Adrenal gland (tissue), 12 donors: Measurements from ENCODE around the gene ATP4B. TPM values are rescaled to one million over a fixed set of nuclear protein-coding genes. Genes with fewer than 3 reads are reported as not detected.

Experiments used
- DNase-seq, 7 donors: peaks; one replicate each; pipeline ENCODE4 v3.0.0-alpha.2; 2019 to 2020
- H3K27ac ChIP-seq, 5 donors: fragments of 200-600 bp; sonication (generic) in 4 of 5; 1 replicate in 3 of 5; 2 replicates in 2 of 5; pipeline versions ENCODE4 v1.5.1 to v1.8.0; 2016 to 2020; ENCODE audit warnings: mild to moderate bottlenecking in 1 of 5
- H3K27me3 ChIP-seq: fragments of 200-600 bp; 2 replicates; pipeline ENCODE4 v1.8.0; 2021
- H3K36me3 ChIP-seq, 2 donors: fragments of 200-600 bp; replicated peaks in 1 of 2; 1 replicate in 1 of 2; 2 replicates in 1 of 2; pipeline versions ENCODE4 v1.5.1 to v1.8.0; 2018 to 2022
- H3K4me1 ChIP-seq, 2 donors: fragments of 200-600 bp; replicated peaks in 1 of 2; 1 replicate in 1 of 2; 2 replicates in 1 of 2; pipeline versions ENCODE4 v1.5.1 to v1.8.0; 2018 to 2021
- H3K4me3 ChIP-seq, 4 donors: fragments of 200-600 bp; sonication (generic) in 3 of 4; one replicate each; pipeline ENCODE4 v1.5.1; 2016 to 2018
- H3K9me3 ChIP-seq, 3 donors: fragments of 200-600 bp; sonication (generic) in 1 of 3; replicated peaks in 1 of 3; 1 replicate in 2 of 3; 2 replicates in 1 of 3; pipeline versions ENCODE4 v1.5.1 to v1.8.0; 2016 to 2021
- POLR2A ChIP-seq, 2 donors: fragments of 450-650 bp; IDR thresholded peaks; one replicate each; pipeline ENCODE4 v1.6.1; 2017; ENCODE audit warnings: antibody characterized with exemption in 2 of 2, mild to moderate bottlenecking in 2 of 2, moderate library complexity in 1 of 2
- WGBS, 4 donors: extraction: QIAGEN DNeasy Blood & Tissue Kit in 2 of 4; methylation state at CpG; one replicate each; pipeline versions ENCODE4 v1.1.5 to v1.1.7; 2013 to 2017; 5-methylcytosine and 5-hydroxymethylcytosine counted together
- intact Hi-C, 2 donors: fragments of 100-400 bp; cut with DNase I; formaldehyde crosslinking; loops; one replicate each; pipeline versions ENCODE4 v1.14.1 to v1.15.0; 2022 to 2023
- polyA plus RNA-seq, 3 donors: library from polyadenylated mRNA; stranded (reverse); fragments of 200-250 nt in 2 of 3; fragments of 350-450 nt in 1 of 3; fragmentation: Illumina TruSeq in 1 of 3; extraction: RNeasy Lipid Tissue Mini Kit (QIAGEN cat#74804) in 1 of 3; gene quantifications; one replicate each; pipeline ENCODE4 v1.2.3, GENCODE V29; 2013 to 2014
- total RNA-seq, 9 donors: library from RNA; depleted of rRNA in 4 of 9; stranded (reverse); fragments of >200 nt in 4 of 9; fragments of 120-200 nt in 1 of 9; fragmentation: NEBNext Ultra II Directional in 1 of 9; extraction: Animal tissue kit (Norgen Biotek cat#: 25700) in 1 of 9; gene quantifications; one replicate each; pipeline versions ENCODE4 v1.1.0 to v1.2.4, GENCODE V29; 2013 to 2023
- TF ChIP-seq, protein P1 (sequence below), 6 experiments: fragments of 450-650 bp in 4 of 6; fragments of 200-600 bp in 2 of 6; sonication (generic) in 1 of 6; IDR thresholded peaks; 1 replicate in 5 of 6; 2 replicates in 1 of 6; pipeline versions ENCODE4 v1.5.1 to v1.8.0; 2016 to 2021; ENCODE audit warnings: antibody characterized with exemption in 6 of 6, mild to moderate bottlenecking in 2 of 6, moderate library complexity in 1 of 6
- donor health status: healthy with polysubstance abuse.
- donor health status: Bipolar disorder and iron deficiency.
- donor health status: DM: yes; HTN: yes; CAD: no.
- donor health status: DM: no; HTN: no; CAD: no.
- donor health status: DM: no; HTN: no; CAD: no.
- donor health status: DM: yes; HTN: yes; CAD: no.

ATP4B gene
- total and polyA plus RNA-seq, 12 donors: 0.17 TPM; not detected in 11

DNA sequence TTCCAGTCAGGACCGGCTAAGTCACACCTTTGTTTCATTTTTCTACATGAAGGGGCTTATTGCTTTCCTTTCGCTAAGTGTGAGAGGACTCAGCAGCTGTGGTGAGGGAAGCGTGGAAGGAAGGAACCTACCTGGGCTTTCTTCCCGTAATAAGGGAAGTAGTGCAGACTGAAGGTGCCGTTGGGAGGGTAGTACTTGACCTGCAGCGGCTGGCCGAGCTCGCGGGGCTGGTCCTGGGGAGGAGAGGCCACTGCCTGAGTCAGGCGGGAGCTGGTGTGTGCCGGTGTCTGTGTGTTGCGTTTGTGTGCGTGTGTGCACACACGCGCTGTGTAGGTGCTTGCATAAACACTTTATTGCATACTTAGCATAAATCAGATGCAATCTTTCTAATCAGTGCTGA lies 7.7 kb downstream of the ATP4B start:
- DNase-seq: peak in 2 of 7 donors; percentile 5 to 9
- no peak overlapping the region for H3K4me3 ChIP-seq
- WGBS, 4 donors: 93 to 94% (median 94%) methylated on average over 15 of the region's 15 CpGs
- H3K4me1 ChIP-seq: peaks cover 8 to 14% of the 10 kb centered on the region in 2 donors
- no peaks in the 10 kb centered on the region for H3K9me3 ChIP-seq
- no peaks in the 10 kb centered on the region for H3K36me3 ChIP-seq
- H3K27ac ChIP-seq: no peak overlapping the region
- no peak for TF ChIP-seq POLR2A (IDR thresholded peaks at IDR 0.05)
- TF ChIP-seq, protein P1, sequence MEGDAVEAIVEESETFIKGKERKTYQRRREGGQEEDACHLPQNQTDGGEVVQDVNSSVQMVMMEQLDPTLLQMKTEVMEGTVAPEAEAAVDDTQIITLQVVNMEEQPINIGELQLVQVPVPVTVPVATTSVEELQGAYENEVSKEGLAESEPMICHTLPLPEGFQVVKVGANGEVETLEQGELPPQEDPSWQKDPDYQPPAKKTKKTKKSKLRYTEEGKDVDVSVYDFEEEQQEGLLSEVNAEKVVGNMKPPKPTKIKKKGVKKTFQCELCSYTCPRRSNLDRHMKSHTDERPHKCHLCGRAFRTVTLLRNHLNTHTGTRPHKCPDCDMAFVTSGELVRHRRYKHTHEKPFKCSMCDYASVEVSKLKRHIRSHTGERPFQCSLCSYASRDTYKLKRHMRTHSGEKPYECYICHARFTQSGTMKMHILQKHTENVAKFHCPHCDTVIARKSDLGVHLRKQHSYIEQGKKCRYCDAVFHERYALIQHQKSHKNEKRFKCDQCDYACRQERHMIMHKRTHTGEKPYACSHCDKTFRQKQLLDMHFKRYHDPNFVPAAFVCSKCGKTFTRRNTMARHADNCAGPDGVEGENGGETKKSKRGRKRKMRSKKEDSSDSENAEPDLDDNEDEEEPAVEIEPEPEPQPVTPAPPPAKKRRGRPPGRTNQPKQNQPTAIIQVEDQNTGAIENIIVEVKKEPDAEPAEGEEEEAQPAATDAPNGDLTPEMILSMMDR (IDR thresholded peaks at IDR 0.05): no peak
- no peaks in the 10 kb centered on the region for H3K27me3 ChIP-seq
- intact Hi-C loops: no loop called here

DNA sequence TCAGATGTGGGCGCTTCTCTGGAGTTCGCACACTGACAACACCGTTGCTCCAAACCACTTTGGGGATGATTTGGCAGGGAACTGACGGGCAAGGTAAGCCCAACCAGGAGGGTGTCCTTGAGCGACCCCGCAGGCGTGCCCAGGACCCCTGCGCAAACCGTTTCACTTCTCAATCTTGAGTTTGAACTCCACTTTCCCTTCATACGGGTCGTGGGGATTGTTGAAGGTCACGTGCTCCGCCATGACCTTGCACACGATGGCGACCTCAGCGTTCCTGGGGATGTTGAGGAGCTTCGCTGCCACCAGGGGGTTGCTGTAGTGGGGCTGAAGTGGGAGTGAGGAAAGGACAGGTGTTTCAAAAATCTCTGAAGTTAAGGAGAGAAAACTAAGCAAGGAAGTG lies 8.8 kb downstream of the ATP4B start:
- no peak for TF ChIP-seq POLR2A (IDR thresholded peaks at IDR 0.05)
- TF ChIP-seq, protein P1 (IDR thresholded peaks at IDR 0.05): no peak
- Histone ChIP-seq H3K27ac (no peak overlapping the region), H3K4me3 (no peak overlapping the region), H3K36me3 (no peaks in the 10 kb centered on the region), H3K9me3 (no peaks in the 10 kb centered on the region), H3K27me3 (no peaks in the 10 kb centered on the region), H3K4me1 (peaks cover 8 to 14% of the 10 kb centered on the region in 2 donors)
- DNase-seq: peak in 2 of 7 donors; percentile 9 to 12
- intact Hi-C loops: no loop called here
- 53 to 74% (median 60%) methylated on average over 17 of the region's 17 CpGs for WGBS, 4 donors

DNA sequence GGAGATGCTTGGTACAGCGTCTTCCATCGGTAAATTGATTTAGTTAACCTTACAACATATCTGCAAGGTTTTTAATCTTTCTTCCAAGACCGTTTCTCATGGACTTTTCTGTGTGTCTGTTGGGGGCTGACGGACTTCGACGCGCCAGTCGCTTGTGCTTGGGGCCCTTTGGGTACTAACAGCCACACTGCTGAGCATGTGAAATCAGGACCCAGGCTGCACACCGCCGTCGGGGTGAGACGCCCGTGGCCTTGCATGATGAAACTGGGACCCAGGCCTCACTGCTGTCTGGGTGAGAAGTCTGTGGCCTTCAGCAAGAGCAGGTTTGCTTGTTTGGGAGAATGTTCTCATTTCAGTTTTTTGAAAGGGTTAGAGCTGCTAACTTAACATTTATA lies 9.8 kb downstream of the ATP4B start:
- Histone ChIP-seq H3K4me1 (peaks cover 8 to 14% of the 10 kb centered on the region in 2 donors), H3K27me3 (no peaks in the 10 kb centered on the region), H3K27ac (peak overlapping the region in 1 of 5 donors; percentile 61), H3K9me3 (no peaks in the 10 kb centered on the region), H3K4me3 (no peak overlapping the region), H3K36me3 (no peaks in the 10 kb centered on the region)
- TF ChIP-seq, protein P1 (IDR thresholded peaks at IDR 0.05): no peak
- TF ChIP-seq POLR2A (IDR thresholded peaks at IDR 0.05): no peak
- intact Hi-C loops: no loop called here
- 61 to 69% (median 62%) methylated on average over 13 of the region's 13 CpGs for WGBS, 4 donors
- peak in 2 of 7 donors; percentile 14 to 15 for DNase-seq

DNA sequence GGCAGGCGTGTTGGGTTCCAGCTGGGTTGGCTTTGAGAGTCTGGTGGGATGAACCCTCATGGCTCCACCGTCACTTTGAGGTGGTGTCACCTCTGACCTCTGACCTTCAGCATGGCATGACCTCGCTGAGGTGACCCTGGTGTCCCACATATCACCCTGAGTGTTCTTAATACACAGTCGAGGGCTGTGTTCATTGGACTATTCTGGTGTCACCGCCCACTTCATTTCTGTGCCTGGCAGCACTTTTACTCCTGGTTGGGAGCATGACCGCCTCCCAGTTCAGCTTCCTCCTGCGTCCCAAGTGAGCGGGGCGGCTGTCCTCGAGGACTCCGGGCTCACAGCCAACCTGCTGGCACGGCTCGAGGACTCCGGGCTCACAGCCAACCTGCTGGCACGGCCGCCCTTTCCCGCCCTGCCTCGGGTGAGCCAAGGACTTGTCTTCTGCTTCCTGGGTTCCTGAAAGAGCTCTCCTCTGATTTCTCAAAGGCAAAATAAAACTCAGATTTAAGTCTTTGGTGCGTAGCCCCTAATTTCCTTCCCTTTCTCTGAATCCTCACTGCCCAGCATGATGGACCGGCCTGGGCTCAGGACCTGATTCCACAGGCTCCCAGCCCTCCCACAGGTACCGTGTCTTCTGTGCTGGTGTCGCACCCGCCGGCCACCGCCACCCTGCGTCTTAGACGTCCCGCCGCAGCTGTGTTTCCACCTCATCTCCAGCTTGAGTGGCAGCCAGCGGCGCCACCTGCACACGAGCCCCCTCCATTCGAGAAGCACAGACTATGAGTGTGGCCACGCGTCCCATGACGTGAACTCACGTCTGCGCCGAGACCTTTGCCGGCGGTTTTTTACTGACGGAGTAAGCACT lies 10.4 kb downstream of the ATP4B start:
- Histone ChIP-seq H3K9me3 (no peaks in the 10 kb centered on the region), H3K36me3 (no peaks in the 10 kb centered on the region), H3K27me3 (no peaks in the 10 kb centered on the region), H3K27ac (peak overlapping the region in 3 of 5 donors; percentile 59 to 75 (median 61)), H3K4me3 (no peak overlapping the region), H3K4me1 (peaks cover 8 to 14% of the 10 kb centered on the region in 2 donors)
- no peak for TF ChIP-seq POLR2A (IDR thresholded peaks at IDR 0.05)
- TF ChIP-seq, protein P1 (IDR thresholded peaks at IDR 0.05): no peak
- intact Hi-C loops: no loop called here
- peak; percentile 95 to 98 (median 97) for DNase-seq
- 47 to 58% (median 51%) methylated on average over 37 to 42 of the region's 42 CpGs for WGBS, 4 donors
